ENCODE measurements around the gene KRTAP5-9. TPM values are rescaled to one million over a fixed set of nuclear protein-coding genes. Genes with fewer than 3 reads are reported as not detected.
"Not testable (repeated sequence)": the region's sequence is repeated elsewhere in the genome, so short reads cannot be mapped to it uniquely, and the experiment has no call there.

KRTAP5-9 gene
- total RNA-seq, 1 donor from 2014 or later = 10.3 TPM

- DNase-seq (ENCODE audit: low spot score) = not testable (repeated sequence)
These were observed 13.3 kb upstream of the KRTAP5-9 start for GRCh38 chr11:71534711-71535608.

GRCh38 chr11:71535825-71536224, 12.4 kb upstream of the KRTAP5-9 start:
- no peak for DNase-seq (ENCODE audit: low spot score)

DNA sequence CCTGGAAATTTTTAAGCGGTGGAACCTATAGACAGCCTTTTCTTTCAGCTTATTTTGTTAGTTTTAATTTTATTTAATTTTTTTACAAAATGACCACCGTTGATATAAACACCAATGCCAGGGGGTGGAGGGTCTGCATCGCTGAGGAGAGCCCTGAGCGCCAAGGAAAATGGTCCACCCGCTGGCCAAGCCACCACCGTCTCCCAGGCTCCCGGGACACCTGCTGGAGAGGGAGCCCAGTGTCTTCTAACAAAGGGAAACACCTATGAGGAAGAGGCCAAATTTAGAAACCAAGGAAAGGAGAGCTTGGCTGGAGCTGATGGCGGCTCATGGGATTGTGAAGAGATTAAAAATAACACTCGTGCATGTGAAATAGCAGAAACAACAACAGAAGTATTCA, 10.7 kb upstream of the KRTAP5-9 start:
- DNase-seq (ENCODE audit: low spot score) = no peak

- not testable (repeated sequence) for DNase-seq (ENCODE audit: low spot score)
These were observed 10.1 kb upstream of the KRTAP5-9 start, which contains the start of gene KRTAP5-8 for GRCh38 chr11:71537977-71538665. Gene KRTAP5-8 (plus strand): TSS chr11:71538025. CDS start chr11:71538056, 31 bp downstream.

- DNase-seq (ENCODE audit: low spot score) = no peak
These were observed 9.6 kb upstream of the KRTAP5-9 start for GRCh38 chr11:71538666-71538990.

GRCh38 chr11:71539017-71539416, 9.2 kb upstream of the KRTAP5-9 start:
- no peak for DNase-seq (ENCODE audit: low spot score)

DNA sequence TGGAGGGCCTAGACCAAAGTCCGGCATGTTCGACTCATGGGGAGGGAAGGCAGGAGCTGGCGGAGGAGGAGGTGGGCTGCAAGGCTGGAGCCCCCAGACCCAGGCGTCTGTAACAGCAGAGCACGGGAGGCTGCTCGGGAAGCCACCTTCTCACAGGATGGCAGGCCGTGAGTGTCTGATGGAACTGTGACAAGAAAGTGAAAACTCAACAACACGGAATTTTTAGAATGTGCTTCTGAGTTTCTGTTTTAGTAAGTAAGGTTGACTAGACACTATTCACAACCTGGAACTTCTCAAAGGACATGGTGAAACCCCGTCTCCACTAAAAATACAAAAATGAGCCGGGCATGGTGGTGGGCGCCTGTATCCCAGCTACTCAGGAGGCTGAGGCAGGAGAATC, 8.2 kb upstream of the KRTAP5-9 start:
- DNase-seq (ENCODE audit: low spot score) = not testable (repeated sequence)

GRCh38 chr11:71540521-71541304, 7.5 kb upstream of the KRTAP5-9 start:
- DNase-seq (ENCODE audit: low spot score) = not testable (repeated sequence)

GRCh38 chr11:71542382-71542781, 5.8 kb upstream of the KRTAP5-9 start:
- no peak for DNase-seq (ENCODE audit: low spot score)

DNA sequence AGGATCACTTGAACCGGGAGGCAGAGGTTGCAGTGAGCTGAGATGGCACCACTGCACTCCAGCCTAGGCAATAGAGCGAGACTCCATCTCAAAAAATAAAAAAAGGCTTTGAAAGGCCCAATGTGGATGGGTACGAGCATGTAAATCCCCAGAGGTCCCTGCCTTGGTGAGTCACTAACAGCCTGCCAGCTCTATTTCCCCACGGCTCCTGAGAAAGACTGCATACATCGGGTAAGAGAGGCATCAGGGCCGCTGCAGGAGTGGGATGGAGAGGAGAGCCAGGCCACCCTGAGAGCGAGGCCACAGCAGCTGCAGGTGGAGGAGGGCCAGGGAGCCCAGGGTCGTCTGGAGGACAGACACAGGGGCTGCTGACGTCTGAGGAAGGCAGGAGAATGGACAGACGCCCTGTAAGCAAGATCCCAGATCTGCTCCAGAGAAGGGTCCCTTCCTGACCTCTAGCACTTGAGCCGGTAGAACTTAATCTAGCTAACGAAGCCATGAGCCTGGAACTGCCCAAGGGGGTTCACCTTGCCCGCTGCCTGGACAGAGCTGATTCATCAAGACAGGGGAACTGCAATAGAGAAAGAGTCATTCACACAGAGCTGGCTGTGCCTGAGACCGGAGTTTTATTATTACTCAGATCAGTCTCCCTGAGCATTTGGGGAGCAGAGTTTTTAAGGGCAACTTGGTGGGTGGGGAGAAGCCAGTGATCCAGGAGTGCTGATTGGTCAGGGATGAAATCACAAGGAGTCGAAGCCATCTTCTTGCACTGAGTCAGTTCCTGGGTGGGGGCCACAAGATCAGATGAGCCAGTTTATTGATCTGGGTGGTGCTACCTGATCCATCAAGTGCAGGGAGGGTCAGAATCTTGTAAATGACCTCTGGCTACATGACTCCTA, 5.1 kb upstream of the KRTAP5-9 start:
- DNase-seq (ENCODE audit: low spot score) = no peak

- DNase-seq (ENCODE audit: low spot score) = no peak
These were observed 4.4 kb upstream of the KRTAP5-9 start for GRCh38 chr11:71543866-71544265.

DNA sequence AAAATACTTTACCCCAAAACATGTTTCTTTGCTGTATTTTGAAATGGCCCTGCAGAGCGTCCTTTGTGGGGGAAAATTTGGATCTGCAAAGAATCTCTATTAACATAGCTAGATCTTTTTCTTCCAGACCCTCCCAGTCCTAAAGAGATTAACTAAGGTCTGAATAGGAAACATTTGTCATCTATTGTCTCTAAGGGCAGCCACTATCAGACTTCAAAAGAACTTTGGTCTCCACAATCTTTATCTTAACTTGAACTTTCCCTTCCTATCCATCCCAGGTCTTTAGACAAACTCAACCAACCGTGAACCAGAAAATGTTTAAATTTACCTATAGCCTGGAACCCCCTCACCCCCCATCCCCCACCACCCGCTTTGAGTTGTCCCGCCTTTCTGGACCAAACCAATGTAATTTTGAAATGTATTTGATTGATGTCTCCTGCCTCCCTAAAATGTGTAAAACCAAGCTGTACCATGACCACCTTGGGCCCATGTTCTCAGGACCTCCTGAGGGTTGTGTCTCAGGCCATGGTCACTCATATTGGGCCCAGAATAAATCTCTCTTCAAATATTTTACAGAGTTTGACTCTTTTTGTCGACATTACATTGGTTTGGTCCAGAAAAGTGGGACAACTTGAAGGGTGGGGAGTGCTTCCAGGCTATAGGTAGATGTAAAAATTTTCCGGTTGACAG, 3.5 kb upstream of the KRTAP5-9 start:
- DNase-seq (ENCODE audit: low spot score) = no peak

DNA sequence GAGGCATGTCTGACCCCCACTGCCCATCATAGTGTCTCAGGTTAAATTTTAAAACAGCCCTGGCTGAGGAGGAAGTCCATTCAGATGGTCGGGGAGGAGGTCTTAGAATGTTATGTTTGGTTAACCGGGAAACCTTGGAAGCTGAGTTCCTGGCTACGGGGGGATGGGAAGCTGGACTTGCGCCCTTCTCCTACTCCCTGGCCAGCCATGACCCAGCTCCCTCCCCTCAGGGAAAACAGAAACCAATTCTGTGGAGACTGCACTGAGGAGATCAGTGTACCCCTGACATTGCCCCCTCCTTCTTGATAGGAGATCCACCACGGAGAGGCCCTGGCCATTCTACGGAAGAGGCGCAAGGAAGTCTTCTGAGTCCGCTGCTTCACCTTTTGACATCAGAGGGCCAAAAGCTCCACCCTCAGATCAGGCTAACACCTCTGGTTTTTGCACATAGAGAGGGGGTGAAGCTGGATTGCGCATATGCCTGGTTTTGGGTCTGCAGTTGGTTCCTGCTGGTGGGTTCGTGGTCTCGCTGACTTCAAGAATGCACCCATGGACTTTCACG, 2.7 kb upstream of the KRTAP5-9 start:
- no peak for DNase-seq (ENCODE audit: low spot score)

DNA sequence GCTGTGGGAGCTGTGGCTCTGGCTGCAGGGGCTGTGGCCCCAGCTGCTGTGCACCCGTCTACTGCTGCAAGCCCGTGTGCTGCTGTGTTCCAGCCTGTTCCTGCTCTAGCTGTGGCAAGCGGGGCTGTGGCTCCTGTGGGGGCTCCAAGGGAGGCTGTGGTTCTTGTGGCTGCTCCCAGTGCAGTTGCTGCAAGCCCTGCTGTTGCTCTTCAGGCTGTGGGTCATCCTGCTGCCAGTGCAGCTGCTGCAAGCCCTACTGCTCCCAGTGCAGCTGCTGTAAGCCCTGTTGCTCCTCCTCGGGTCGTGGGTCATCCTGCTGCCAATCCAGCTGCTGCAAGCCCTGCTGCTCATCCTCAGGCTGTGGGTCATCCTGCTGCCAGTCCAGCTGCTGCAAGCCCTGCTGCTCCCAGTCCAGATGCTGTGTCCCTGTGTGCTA, 514 bp downstream of the KRTAP5-9 start:
- no peak for DNase-seq (ENCODE audit: low spot score)

DNA sequence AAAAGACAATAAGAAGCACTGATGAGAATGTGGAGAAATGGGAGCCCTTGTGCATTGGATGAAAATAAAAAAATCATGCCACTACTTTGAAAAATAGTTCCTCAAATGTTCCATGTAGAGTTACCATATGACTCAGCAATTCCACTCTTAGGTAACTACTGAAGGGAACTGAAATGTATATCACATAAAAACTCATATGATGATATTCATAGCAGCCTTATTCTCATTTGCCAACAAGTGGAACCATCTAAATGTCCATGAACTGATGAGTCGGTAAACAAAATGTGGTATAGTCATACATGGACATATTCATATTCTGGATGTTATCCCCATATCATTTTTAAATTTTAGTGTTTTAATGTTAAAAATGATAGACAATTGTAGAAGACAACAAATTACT, 3.5 kb downstream of the KRTAP5-9 start:
- DNase-seq (ENCODE audit: low spot score) = no peak

- DNase-seq (ENCODE audit: low spot score) = no peak
These were observed 6.8 kb downstream of the KRTAP5-9 start for GRCh38 chr11:71554996-71555395.

DNA sequence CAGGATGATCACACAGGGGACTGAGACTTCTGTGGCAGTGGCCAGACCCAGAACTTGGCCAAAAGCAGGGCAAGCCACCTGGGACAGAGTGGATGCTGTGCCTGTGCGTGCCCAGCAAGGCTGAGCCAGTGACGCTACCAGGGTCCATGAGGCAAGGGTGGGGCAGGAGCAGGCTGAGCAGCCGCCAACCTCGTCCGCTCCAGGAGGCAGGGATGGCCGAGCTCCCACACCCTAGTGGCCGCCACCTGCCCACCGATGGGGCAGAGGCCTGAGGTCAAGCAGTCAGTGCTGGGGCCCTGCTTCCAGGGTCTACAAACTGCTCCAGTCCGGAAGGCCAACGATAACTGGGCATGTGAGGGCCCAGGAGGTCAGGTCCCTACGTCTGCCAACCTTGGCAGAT, 7.3 kb downstream of the KRTAP5-9 start:
- no peak for DNase-seq (ENCODE audit: low spot score)

DNA sequence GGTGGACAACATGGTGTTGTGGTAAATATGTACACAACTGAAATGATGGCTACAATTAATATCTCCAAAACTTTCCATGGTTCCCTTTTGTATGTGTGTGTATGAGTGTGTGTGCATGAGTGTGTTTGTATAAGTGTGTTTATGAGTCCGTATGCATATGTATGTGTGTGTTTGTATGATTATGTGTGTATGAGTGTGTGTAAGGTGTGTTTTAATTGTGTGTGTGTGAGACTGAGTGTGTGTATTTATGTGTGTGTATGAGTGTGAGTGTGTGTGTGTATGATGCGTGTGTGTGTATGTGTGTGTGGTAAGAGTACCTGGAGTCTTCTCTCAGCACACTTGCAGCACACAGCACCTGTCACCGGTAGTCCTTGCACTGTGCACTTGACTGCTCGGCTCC, 7.8 kb downstream of the KRTAP5-9 start:
- DNase-seq (ENCODE audit: low spot score) = no peak

DNA sequence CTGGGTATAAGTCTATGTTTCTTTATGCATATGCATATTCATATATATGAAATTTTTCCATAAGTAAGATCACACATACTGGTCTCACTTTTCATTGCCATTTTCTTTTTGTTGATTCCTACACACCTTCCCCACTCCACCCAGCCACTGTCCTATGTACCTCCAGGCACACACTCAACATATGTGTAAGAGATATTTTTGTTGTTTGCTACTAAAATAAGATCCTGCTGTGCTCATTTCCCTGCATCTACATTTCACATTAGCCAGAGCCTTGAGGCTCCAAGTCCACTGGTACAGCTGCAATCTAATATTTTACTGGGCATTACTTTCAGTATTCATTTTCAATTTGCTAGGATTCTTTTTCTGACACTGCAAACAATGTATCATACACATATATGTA, 9.0 kb downstream of the KRTAP5-9 start:
- no peak for DNase-seq (ENCODE audit: low spot score)

GRCh38 chr11:71558996-71559395, 10.8 kb downstream of the KRTAP5-9 start:
- no peak for DNase-seq (ENCODE audit: low spot score)
